Dedifferentiated amniotic fluid mesenchymal stem cell (primary cell): Measurements from ENCODE around the gene ASXL2.

Experiments used
- DNase-seq: peaks from one replicate; pipeline ENCODE4 v3.0.0-alpha.2; 2016; ENCODE audit errors: extremely low spot score

ASXL2 gene

DNA sequence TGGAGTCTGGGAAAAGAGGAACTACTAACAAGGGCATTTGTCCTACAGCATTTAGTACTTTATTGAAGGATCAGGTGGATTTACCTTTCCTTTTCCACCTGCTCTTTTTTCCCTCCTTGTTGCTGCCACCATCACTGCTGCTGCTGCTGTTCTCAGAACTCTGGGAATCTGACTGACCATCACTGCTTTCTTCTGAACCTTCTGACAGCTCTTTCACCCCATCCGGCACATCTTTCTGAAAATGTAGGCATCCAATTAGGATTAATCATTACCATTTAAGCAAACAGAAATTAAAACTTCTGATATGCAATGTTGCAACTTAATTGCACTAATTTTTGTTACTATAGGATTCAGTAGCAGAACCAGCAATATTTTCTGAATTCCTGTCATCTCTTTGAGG lies 79.0 kb downstream of the ASXL2 start:
- no peak for DNase-seq

DNA sequence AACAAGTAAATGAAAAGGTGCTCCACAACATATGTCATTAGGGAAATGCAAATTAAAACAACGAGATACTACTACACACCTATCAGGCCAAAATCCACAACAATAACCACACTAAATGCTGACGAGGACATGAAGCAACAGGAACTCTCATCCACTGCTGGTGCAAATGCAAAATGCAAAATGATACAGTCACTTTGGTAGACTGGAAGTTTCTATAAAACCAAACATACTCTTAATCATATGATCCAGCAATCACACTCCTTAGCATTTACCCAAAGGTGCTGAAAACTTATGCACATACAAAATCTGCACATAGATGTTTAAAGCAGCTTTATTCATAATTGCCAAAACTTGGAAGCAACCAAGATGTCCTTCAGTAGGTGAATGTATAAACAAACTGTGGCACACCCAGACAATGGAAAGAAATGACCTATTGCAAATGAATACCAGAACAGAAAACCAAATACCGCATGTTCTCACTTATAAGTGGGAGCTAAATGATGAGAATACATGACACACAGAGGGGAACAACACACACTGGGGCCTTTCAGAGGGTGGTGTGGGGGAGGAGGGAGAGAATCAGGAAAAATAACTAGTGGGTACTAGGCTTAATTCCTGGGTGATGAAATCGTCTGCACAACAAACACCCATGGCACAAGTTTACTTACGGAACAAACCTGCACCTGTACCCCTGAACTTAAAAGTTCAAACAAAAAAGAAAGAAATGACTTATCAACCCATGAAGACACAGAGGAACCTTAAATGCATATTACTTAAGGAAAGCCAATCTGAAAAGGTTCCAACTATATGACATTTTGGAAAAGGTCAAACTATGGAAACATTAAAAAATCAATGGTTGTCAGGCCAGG lies 80.4 kb downstream of the ASXL2 start:
- DNase-seq, result no peak

DNA sequence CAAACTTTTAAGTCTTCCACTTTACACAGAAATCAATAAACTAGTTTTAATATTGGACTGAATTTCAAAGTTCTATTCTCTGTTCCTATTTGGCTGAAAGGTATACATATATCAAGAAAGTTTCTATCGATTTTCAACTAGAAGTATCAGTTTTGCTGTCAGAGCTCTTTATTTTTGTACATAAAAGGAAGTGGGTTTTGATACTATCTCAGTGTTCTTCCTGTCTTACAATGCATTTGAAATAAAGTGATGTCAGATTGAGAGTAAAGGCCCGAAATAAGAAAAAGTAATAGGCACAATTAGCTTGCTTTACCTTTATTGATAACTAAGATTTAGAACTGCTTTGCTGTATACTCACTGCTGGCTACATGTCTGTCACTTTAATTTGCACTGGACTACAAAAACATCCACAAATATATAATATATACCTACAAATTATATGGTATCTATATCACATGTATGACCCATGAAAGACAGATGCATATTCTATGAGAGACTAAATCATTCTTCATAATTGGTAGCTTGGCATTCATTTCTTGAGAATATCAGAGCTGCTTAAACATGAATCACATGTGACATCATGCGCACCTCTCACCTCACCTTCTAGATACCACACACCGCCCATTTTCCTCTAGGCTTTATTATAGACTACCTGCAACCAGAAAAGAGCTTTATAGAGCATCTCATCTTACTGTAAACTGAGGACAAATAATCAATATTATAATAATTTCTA lies 83.6 kb downstream of the ASXL2 start:
- DNase-seq, result no peak

DNA sequence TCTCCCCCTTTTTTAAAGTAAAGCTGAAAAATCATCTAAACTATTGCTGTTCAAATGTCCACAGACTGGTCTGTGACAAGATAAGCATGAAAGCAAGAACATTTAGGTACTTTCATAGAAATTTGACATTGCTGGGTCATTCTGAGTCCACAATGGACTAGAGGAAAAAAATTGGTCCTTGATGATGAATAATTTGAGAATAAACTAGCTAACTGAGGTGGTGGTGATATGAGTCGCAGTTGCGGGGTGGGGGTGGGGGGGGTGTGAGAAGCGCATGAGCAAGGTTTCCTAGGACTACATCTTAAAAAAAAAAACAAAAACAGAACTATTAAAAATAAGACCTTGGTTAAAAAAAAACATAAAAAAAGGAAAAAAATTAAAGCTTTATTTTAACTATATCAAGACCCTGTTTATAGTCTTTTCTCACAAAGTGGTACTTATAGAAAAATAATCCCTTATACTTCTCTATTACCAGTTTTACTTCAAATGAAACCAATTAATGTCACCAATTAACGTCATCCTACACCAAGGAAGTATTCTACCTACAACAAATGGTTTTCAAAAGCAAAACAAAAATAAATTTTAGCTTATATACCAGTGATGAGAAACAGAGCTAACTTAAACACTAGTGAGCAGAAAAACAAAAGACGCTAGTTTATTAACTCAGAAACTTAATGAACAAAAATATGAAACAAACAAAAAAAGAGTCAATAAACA lies 88.1 kb downstream of the ASXL2 start:
- no peak for DNase-seq

DNA sequence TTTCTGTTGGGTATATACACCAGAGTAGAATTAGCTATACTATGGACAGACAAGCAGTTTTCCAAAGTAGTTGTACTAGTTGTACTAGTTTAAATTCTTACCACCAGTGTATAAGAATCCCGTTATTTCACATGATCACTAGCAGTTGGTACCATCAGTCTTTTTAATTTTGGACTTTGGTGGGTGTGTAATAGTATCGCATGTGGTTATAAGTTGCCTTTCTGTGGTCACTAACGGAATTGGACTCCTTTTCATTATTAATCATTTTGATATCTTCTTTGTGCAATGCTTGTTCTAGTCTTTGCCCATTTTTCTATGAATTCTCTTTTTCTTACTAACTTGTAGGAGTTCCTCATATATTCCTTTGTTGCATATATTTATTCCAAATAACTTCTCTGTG lies 89.8 kb downstream of the ASXL2 start:
- DNase-seq, result no peak

DNA sequence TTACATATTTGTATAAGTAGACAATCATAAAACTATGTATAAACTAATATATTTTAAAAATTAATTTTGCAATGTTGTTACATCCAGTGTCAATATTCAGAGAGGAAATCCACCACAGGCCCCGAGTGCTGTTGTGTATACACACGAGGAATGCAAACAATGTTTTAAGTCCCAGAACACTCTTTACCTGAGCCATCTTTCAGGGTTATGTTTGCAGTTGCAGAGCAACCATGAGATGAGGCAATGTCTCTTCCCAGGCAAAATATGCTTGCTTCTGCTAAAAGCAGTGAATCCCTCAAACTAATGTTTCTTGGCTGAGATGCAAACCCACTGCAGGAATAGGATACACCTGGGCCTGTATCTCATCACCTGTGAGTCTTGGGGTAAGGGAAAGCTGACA lies 91.3 kb downstream of the ASXL2 start:
- no peak for DNase-seq

DNA sequence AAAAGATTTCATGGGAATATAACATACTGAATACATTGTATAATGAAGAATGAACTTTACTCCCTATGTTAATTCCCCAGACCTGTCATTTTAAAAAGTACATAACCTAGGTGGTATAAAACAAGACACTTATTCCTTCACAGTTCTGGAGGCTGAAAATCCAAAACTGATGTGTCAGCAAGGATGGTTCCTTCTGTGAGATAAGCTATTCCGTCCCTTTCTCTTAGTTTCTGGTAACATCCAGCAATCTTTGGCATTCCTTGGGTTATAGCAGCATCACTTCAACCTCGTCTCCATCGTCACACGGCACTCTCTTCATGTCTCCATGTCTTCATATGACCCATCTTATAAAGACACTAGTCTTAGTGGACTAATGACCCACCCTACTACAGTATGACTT lies 93.9 kb downstream of the ASXL2 start:
- no peak for DNase-seq

DNA sequence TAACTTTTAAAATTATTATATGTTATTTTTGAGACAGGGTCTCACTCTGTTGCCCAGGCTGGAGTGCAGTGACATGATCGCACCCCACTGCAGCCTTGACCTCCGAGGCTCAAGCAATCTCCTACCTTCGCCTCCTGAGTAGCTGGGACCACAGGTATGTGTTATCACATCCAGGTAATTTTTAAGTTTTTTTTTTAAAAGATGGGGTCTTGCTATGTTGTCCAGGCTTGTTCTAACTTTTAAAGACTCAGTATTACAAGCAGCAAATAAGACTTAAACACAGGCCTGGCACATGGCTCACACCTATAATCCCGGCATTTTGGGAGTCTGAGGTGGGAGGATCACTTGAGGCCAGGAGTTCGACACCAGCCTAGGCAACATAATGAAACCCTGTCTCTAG lies 101.2 kb downstream of the ASXL2 start:
- no peak for DNase-seq

DNA sequence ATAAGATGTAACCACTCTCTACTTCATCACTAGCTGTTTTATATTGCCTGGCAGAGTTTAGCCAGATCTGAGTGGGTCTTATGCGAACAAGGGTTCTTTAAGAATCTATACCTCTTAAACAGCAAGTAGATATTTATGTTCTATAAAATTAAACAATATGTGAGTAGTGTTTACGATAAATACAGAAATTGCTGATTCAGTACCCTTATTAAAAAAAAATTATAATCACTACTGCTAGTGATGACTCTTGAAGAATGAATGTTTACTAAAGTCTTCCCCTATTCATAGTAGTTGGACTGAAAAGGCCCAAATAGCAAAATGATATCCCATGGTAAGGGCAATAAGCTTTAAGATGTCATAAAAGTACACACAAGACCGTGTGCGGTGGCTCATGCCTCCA lies 106.2 kb downstream of the ASXL2 start:
- DNase-seq, result no peak

DNA sequence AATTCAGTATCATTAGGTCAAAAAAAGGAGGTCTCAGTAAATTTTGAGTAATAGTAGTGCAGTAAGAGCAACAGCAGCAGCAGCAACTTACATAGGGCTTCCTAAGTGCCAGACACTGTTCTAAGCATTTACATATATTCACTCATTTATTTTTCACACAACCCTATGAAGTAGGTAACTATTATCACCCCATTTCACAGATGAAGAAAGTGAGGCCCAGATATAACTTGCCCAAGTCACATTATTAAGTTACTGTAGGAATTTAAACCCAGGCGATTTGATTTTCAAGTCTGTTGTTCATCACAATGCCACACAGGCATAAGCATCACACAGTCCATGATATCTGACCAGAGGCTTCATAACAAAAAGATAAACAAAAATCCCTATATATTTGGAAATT lies 114.7 kb downstream of the ASXL2 start:
- no peak for DNase-seq

DNA sequence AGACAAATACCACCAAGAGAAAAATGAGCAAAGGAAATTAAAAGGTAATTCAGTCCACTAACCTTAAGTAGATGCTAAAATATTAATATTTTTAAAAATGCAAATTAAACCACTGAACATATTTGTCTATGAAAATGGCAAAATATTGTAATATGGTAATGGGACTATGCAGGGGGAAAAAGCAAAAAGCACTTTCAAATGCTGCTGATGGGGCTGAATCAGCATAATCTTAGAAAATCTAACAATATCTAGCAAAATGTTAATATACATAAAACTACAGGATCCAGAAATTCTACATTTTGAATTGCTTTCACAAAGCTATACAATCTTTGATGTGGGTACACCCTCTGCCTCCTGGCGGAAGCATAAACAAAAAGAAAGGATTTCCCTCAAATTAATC lies 118.0 kb downstream of the ASXL2 start:
- no peak for DNase-seq

DNA sequence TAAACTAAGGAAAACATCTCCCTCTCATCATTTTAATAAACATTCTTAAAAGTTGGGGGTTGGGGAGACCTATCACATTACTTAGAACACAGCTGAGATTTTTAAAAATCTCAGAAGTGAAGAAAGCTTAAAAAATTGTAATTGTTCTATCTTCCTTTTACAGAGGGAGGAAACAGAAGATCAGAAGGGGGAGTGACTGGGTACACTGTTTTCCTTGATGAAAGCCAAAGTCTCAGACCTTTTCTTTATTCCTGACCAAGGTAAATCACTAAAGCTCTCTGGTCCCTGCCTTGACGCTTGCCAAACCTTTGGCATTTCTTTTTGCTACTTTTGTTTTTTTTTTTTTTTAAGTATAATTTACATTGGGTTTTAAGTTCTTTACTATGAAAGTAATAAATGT lies 119.9 kb downstream of the ASXL2 start:
- no peak for DNase-seq

DNA sequence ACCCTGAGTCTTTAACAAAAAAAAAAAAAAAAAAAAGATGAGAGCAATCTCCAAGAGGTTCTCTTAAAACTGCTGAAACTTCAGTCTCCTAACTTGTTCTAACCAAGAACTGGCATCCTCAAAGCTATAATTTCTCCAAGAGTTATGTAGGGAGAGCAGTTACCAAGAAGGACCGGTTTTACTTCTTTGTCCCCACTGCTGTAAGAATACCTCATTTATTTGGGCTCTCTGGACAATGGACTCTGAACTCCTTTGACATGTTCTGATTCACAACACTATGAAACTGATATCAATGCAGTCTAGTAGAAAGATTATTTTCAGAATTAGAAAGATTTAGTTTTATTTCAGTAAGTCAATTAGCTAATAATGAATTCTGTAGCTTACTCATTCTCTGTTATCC lies 120.4 kb downstream of the ASXL2 start:
- DNase-seq, result no peak

DNA sequence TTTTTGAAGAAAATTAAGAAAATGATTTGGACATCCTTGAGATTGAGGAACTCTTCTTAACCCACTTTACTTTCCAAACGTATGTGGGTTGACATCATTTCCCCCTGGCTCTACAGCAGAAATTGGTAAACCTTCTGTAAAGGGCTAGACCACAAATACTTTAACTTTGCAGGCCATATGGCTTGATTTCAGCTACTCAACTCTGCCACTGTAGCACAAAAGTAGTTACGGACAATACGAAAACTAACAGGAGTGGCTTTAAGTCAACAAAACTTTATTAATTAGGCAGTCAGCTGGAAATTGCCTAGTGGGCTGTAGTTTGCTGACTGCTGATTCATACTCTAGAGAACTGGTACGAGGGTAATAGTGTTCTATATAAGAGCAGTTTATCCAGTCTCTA lies 121.8 kb downstream of the ASXL2 start:
- no peak for DNase-seq

DNA sequence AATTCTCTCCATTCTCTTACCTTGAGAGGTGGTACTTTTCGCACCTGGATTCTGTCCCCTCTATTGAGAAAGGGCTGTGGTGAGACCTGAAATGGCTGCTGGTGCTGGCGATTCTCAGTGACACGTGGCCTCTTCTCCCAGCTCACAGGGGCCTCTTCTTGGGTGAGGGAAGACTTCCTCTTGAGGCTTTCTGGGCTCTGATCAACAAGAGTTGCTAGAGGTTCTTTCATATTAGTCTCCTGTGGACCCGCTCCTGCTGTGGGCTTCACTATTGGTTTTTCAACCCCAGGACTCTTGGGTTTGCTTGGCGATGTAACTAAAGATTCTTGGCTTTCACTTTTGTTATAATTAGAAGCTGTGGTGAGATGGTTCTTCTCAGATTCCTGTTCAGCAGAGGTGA lies 128.6 kb downstream of the ASXL2 start:
- DNase-seq, result no peak

DNA sequence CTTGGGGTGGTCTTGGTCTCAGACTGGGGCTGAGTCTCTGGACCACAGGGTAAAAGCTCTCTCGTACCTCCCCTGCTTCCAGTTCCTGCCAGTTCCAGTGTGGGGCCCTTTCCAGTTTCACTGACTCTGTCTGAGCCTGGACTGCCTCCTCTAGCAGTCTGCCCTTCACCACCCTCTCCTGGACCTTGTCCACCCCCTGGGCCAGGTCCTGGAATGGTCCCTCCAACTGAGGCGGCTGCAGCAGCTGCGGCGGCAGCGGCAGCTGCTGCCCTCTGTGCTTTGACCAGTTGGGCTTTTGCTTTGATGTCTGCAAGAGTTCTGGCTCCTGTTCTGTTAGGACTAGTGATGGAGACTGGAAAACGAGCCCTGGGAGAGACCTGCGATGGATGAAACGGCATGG lies 134.2 kb downstream of the ASXL2 start:
- DNase-seq, result no peak

DNA sequence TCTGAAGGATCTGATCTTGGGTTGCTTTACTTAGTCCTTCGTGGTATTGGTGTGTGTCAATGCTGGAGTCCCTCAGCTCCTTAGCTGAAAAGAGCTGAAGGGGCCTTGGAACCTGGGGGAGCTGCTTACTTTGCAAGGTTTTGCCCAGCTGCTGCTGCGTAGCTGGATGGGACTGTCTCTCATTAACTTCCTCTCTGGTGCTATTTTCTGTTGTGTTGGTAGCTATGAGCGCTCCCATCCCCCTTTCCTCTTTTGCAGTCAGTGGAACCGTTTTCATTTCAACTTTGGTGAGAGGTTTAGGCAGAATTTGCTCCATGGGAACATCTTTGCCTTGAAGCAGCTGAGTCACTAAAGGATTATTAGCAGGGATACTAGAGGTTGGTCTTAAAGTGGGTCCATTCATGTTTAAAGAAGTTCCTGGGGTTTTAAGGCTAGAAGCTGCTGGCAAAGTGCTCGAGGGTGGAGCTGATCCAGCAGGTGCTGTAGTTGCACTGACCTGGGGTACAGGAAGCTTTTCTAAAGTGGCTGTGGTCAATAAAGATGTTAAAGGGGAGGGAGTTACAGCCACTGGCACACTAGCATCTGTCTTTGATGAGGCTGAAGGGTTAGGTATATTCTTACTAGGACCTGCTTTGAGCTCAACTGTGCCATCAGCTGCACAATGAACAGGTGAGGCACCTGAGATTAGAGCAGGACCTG lies 135.0 kb downstream of the ASXL2 start:
- no peak for DNase-seq

DNA sequence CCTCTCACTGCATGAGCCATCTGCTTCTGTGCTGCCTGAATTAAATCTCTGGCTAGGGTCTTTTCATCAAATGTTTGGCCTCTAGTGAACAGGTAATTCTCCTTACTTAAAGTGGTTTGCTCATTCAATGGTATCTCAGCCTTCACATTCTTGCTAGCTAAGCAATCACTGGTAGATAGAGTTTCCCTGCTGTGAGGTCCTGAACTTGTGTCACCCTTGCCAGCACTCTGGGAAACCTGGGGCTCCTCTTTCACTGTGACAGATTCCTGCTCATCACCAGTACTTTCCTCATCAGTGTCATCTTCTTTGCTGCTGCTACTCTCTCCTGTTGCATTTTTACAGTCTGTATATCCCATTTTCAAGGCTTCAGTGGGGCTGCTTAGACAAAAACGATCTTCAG lies 135.8 kb downstream of the ASXL2 start:
- DNase-seq, result no peak

DNA sequence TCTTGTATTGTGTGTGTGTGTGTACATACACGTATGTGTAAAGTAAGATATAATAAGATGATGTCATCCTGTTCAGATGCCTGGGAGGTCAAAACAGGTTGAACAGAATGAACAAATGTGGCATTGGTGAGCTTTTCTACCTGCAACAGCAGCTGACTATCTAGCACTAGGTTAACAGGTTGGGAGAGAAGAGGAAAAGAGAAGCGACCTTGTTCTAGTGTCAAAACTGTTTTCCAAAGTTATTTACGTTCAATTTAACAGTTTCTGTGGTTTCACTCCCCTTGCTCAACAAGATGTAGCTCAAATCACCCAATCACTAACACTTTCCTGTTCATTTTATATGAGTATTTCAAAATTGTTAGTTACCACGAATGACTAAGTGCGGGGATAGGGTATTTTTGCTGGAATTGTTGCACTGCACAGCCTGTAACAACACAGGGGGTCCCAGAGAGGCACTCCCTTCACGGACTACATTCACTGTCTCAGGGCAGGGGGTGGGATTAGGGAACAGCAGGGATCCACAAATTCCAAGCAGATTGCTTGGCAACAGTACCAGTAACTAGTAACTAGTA lies 137.4 kb downstream of the ASXL2 start:
- no peak for DNase-seq

DNA sequence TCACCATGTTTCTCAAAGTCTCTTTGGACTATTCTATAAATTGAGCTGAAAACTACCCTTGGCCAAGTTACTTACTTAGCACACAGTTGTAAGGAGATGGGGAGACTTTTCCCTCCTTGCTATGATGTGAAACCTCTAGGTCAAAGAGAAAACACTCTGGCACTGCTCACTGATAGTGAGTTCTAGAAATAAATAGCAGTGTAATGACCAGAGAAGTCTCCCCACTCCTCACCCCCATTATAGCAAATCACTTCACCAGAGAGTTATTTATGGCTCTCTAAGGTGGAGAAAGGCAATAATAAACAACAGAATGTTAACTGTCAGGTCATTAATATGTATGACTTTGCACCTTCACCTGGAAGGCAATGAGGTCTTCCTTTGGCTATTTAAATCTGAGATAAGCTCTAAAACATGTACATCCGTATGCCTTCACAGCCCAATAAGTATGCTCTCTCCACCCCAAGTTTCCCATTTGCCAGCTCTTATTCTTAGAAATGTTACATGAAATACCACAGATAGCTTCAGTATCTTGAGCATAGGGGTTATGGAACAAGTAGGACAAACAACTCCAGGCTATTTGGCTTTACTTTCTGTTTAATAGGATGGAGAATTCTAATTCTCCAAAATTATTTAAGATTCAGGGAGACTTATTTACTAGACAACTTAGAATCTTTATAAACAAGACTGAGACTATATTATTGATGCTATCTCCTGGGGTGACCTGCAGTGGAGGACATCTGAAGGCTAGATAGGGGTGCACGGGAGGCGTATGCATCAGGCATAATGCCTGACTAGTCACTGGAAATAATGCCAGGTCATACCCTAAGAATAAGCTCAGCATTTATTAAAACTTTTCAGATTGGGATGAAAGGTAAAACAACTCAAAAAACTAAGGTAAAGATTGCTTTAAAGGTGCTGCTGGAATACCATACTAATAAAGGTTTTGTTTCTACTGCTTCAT lies 139.6 kb downstream of the ASXL2 start:
- DNase-seq, result no peak
